HCT116 (cell line): ENCODE results near the gene TM9SF4. TPM values are rescaled to one million over a fixed set of nuclear protein-coding genes. Genes with fewer than 3 reads are reported as not detected.
A peak's percentile ranks its signal among the peaks of the same experiment; 100 is the strongest.

Experiments
- ATAC-seq: fragments of 200-7000 bp; cut with Tn5 transposase; 2 replicates; pipeline ENCODE4 v1.9.1; 2020; ENCODE audit warnings: mild to moderate bottlenecking, moderate library complexity
- BruUV-seq: library from RNA; stranded (reverse); fragments of 400-500 nt; replicated peaks from 2 replicates; lab custom pipeline; 2021; lab: Mats Ljungman, UMichigan
- CTCF ChIA-PET: fragments of 300-600 bp; sonication (Branson Sonifier 250); formaldehyde crosslinking; loops from one replicate; lab custom pipeline; 2021; ENCODE audit warnings: antibody characterized with exemption; lab: Charles Lee
- POLR2A ChIA-PET: fragments of 300-600, 350-600 bp; sonication (Branson Sonifier 250); formaldehyde crosslinking; loops from one replicate; lab custom pipeline; 2021; ENCODE audit warnings: antibody characterized with exemption; lab: Charles Lee
- RAD21 ChIA-PET, 2 experiments: fragments of 300-600 bp; sonication (Branson Sonifier 250); formaldehyde crosslinking; loops; one replicate each; lab custom pipeline; 2023; ENCODE audit warnings: low total read pairs in 2 of 2; ENCODE audit not compliant: uncharacterized antibody in 2 of 2, unreplicated experiment in 2 of 2, low non-redundant PET in 1 of 2; lab: Charles Lee
- DNase-seq: peaks from one replicate; pipeline ENCODE4 v3.0.0-alpha.2; 2010; ENCODE audit warnings: low read depth, low spot score
- H2AFZ ChIP-seq: fragments of 200-600 bp; shearing (Covaris generic), sonication (generic); 2 replicates; pipeline ENCODE4 v1.6.1; 2017; ENCODE audit warnings: low read depth, mixed run types, mixed read lengths, antibody characterized with exemption, low read length; ENCODE audit not compliant: poor library complexity, severe bottlenecking
- H3K27ac ChIP-seq: 2 replicates; pipeline ENCODE4 v1.5.1; 2012; ENCODE audit warnings: low read depth, low read length
- H3K27me3 ChIP-seq: fragments of 200-600 bp; sonication (generic); 2 replicates; pipeline ENCODE4 v1.6.1; 2016; ENCODE audit warnings: mixed run types, low read length, mixed read lengths; ENCODE audit not compliant: insufficient read depth
- H3K36me3 ChIP-seq, 2 experiments: fragments of 200-500 bp in 1 of 2; fragments of 200-600 bp in 1 of 2; sonication (Bioruptor generic) in 1 of 2; sonication (generic) in 1 of 2; 2 replicates each; pipeline versions ENCODE4 v1.5.1 to v1.6.1; 2014 to 2016; ENCODE audit warnings: low read length in 2 of 2, inconsistent platforms in 1 of 2, mixed read lengths in 1 of 2, mixed run types in 1 of 2; ENCODE audit not compliant: insufficient read depth in 2 of 2, control insufficient read depth in 1 of 2
- H3K4me1 ChIP-seq, 2 experiments: fragments of 200-600 bp in 1 of 2; sonication (generic) in 1 of 2; 2 replicates each; pipeline versions ENCODE4 v1.5.1 to v1.6.1; 2012 to 2017; ENCODE audit warnings: low read length in 2 of 2, inconsistent platforms in 1 of 2, mild to moderate bottlenecking in 1 of 2, mixed read lengths in 1 of 2, mixed run types in 1 of 2, moderate library complexity in 1 of 2; ENCODE audit not compliant: insufficient read depth in 2 of 2, control insufficient read depth in 1 of 2
- H3K4me2 ChIP-seq: fragments of 200-600 bp; sonication (generic); 2 replicates; pipeline ENCODE4 v1.6.1; 2017; ENCODE audit warnings: mixed run types, low read length, mixed read lengths
- H3K4me3 ChIP-seq, 2 experiments: fragments of 200-600 bp in 1 of 2; sonication (generic) in 1 of 2; replicated peaks in 1 of 2; 2 replicates each; pipeline ENCODE4 v1.5.1; 2011 to 2016; ENCODE audit warnings: low read length in 2 of 2, control low read depth in 1 of 2, low read depth in 1 of 2, mild to moderate bottlenecking in 1 of 2, mixed read lengths in 1 of 2, mixed run types in 1 of 2
- H3K79me2 ChIP-seq: fragments of 200-600 bp; sonication (generic); 2 replicates; pipeline ENCODE4 v1.6.1; 2017; ENCODE audit warnings: mild to moderate bottlenecking, mixed run types, low read length, moderate library complexity, mixed read lengths; ENCODE audit not compliant: insufficient read depth
- H3K9ac ChIP-seq: fragments of 200-600 bp; sonication (generic); 2 replicates; pipeline ENCODE4 v1.6.1; 2016; ENCODE audit warnings: low read length, mixed read lengths
- H3K9me2 ChIP-seq: fragments of 200-600 bp; sonication (generic), shearing (Covaris generic); 2 replicates; pipeline ENCODE4 v1.6.1; 2017; ENCODE audit warnings: mixed run types, mild to moderate bottlenecking, moderate library complexity; ENCODE audit not compliant: insufficient read depth
- H3K9me3 ChIP-seq, 2 experiments: fragments of 200-500 bp in 1 of 2; fragments of 200-600 bp in 1 of 2; sonication (Bioruptor generic) in 1 of 2; sonication (generic) in 1 of 2; 2 replicates each; pipeline ENCODE4 v1.6.1; 2014 to 2017; ENCODE audit warnings: low read length in 2 of 2, mixed read lengths in 2 of 2, inconsistent platforms in 1 of 2, low read depth in 1 of 2, mild to moderate bottlenecking in 1 of 2, mixed run types in 1 of 2, moderate library complexity in 1 of 2; ENCODE audit not compliant: control insufficient read depth in 1 of 2, insufficient read depth in 1 of 2
- H4K20me1 ChIP-seq: fragments of 200-600 bp; sonication (generic), shearing (Covaris generic); 2 replicates; pipeline ENCODE4 v1.6.1; 2017; ENCODE audit warnings: mixed run types, mild to moderate bottlenecking, moderate library complexity; ENCODE audit not compliant: insufficient read depth
- CTCF ChIP-seq, 3 experiments: fragments of 200-600 bp in 1 of 3; sonication (generic) in 1 of 3; IDR thresholded peaks in 2 of 3; conservative IDR thresholded peaks in 1 of 3; 2 replicates each; pipeline ENCODE4 v1.5.1; 2012 to 2017; ENCODE audit warnings: low read depth in 2 of 3, low read length in 2 of 3, antibody characterized with exemption in 1 of 3, borderline replicate concordance in 1 of 3, control low read depth in 1 of 3, mild to moderate bottlenecking in 1 of 3, mixed read lengths in 1 of 3, mixed run types in 1 of 3, moderate library complexity in 1 of 3; ENCODE audit not compliant: insufficient read depth in 1 of 3
- POLR2A ChIP-seq: IDR thresholded peaks from 2 replicates; pipeline ENCODE4 v1.7.0; 2011; ENCODE audit warnings: borderline replicate concordance; ENCODE audit not compliant: insufficient read depth, insufficient read length; ENCODE audit errors: extremely low read depth
- RAD21 ChIP-seq: IDR thresholded peaks from 2 replicates; pipeline ENCODE4 v1.6.1; 2012; ENCODE audit warnings: low read depth, mild to moderate bottlenecking
- ZBTB33 ChIP-seq: IDR thresholded peaks from 2 replicates; pipeline ENCODE4 v1.6.1; 2011; ENCODE audit warnings: mild to moderate bottlenecking, low read length, moderate library complexity; ENCODE audit not compliant: insufficient replicate concordance; ENCODE audit errors: extremely low read depth
- ZNF274 ChIP-seq: fragments of 200-500 bp; sonication (Bioruptor generic); IDR thresholded peaks from 2 replicates; pipeline ENCODE4 v1.6.1; 2014; ENCODE audit warnings: mild to moderate bottlenecking, low read depth, low read length, inconsistent platforms
- intact Hi-C: fragments of 100-400 bp; cut with micrococcal nuclease; formaldehyde crosslinking; loops from 2 replicates; pipeline ENCODE4 v1.10.0; 2022
- total RNA-seq: library from RNA; stranded (reverse); gene quantifications from one replicate; pipeline ENCODE4 v1.2.1, GENCODE V29; 2021; ENCODE audit not compliant: unreplicated experiment

The TM9SF4 gene
- total RNA-seq, 1 experiment from 2014 or later = 51.2 TPM

DNA sequence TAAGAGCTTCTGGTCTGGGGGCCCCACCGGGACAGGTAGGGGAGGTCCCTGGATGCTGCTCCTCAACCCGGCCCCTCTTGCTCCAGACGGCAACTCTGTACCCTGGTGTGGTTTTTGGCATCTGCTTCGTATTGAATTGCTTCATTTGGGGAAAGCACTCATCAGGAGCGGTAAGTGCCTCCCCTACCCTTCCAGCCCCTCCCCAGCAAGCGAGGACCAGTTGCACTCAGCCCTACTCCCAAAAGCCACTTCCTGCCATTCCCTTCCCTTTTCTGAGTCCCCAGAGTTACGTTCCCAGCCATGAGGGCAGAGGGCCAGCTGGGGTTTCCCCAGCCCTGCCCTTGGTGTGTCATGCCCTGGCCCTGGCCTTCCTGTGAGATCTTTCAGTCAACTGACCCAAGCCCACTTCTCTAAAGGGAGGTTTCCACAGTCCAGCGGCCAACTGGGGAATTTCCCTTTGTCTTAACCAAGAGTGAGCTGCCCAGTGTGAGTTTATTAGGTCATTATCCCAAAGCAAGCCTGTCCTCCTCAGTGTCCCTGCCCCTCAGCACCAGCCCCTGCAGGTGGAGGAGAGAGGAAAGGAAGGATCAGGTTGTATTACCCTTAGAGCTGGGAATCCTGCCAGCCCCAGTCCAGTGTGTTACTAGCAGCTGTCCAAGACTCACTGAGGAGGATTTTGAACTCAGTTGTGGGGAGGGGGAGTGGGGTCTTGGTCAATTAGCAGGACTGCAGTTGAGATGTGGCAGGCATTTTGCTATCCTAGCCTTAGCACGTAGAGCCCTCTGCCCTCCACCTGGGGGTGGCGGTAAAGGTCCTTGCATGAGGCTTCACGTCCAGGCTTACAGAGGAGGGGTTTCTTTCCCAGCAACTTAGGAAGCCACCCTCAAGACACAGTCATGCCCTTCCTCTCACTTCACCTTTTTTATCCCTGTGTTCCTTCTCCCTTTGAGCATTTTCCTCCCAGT is 45.8 kb downstream of the TM9SF4 start:
- H3K27me3 ChIP-seq = no peaks in the 10 kb centered on the region
- H3K27ac ChIP-seq = no peak overlapping the region
- DNase-seq = no peak
- H3K4me3 ChIP-seq = no peak overlapping the region
- no TSS peak for BruUV-seq
- ChIA-PET CTCF (no interaction called here), RAD21 (interaction anchor here in 1 of 2 experiments (0.6 kb wide), 1 partner anchor 598 kb away, joined by 6 read pairs; no protein-coding TSS in a partner anchor)
- H3K4me2 ChIP-seq = no peak overlapping the region
- peak; percentile 64 for ATAC-seq
- H3K9ac ChIP-seq = no peak overlapping the region
- H3K9me2 ChIP-seq = no peaks in the 10 kb centered on the region
- intact Hi-C loops = loop anchor here (10.0 kb wide), 1 partner anchor 60 kb away; no protein-coding TSS in a partner anchor
- no peaks in the 10 kb centered on the region for H4K20me1 ChIP-seq
- TF ChIP-seq ZNF274 = no peak
- TF ChIP-seq POLR2A = no peak
- TF ChIP-seq ZBTB33 = no peak
- peak; percentile 29; the same call in 1 of the 2 replicates for TF ChIP-seq RAD21
- peak in 2 of 3 experiments; percentile 11 to 25; a peak in 1 of 6 replicates for TF ChIP-seq CTCF (IDR thresholded peaks at IDR 0.05 in 2 of 3, conservative IDR thresholded peaks at IDR 0.05 in 1 of 3; ENCODE audit: borderline replicate concordance in 1 of 3, insufficient read depth in 1 of 3, low read depth in 2 of 3, low read length in 2 of 3)
- TF ChIP-seq, all 23 proteins: peak for 2
- H3K36me3 ChIP-seq = peaks cover 20 to 43% of the 10 kb centered on the region in 2 experiments
- POLR2A ChIA-PET = no interaction called here
- H3K4me1 ChIP-seq = no peaks in the 10 kb centered on the region
- H3K9me3 ChIP-seq = no peaks in the 10 kb centered on the region
- no peak overlapping the region for H2AFZ ChIP-seq
- no peaks in the 10 kb centered on the region for H3K79me2 ChIP-seq
